ENCODE results near the gene CD151. TPM values are rescaled to one million over a fixed set of nuclear protein-coding genes. Genes with fewer than 3 reads are reported as not detected.

The CD151 gene
- total and polyA plus RNA-seq, 2 experiments from 2014 or later: 146 to 290 TPM

DNA sequence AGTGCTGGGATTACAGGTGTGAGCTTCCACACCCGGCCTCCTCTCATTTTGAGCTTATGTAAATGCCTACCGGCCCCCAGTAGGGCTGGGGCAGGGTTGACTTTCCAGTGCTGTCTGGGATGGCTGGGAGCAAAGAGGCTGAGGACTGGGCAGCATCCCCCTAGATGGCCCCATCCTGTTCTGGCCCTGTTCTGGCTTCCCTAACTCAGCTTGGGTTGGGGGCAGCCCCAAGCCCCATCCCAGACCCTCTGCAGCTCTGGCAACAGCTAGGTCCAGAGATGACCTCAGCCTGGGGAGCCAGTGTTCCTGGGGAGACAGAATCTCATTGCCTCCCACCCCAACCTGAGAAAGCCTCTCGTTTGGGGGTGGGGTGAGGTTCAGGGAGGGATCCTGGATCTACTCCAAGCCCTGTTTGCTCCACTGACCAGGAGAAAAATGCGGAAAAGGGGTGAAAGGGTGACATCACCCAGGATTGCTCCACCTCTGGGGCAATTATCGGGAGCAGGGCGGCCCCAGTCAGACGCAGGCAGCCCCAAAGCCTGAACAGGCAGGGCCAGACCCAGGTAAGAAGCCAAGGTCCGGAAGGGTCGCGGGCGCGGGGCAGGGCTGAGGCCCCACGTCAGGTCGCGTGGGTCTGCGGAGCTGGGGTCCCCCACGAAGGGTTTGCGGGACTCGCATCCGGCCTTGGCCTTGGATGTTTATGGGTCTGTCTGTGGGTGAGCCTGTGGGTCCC is 14.2 kb upstream of the CD151 start, which contains the start of gene PNPLA2:
Gene PNPLA2 (plus strand): TSS at position 519 of the 733 bp plus-strand sequence. CDS start 805 bp downstream, outside the sequence.
- DNase-seq (ENCODE audit: low read depth in 1 of 2, low spot score in 1 of 2): peak in 1 of 2 donors; percentile 78
- Histone ChIP-seq H3K27ac (peak within 1 kb of the TSS; percentile 95), H3K4me3 (peak within 1 kb of the TSS; percentile 94), H3K9me3 (ENCODE audit: low read depth) (no peaks in the 10 kb centered on the region), H3K27me3 (no peaks in the 10 kb centered on the region), H3K36me3 (no peaks in the 10 kb centered on the region), H3K4me1 (ENCODE audit: low read depth) (no peaks in the 10 kb centered on the region)
- TF ChIP-seq, protein P1, sequence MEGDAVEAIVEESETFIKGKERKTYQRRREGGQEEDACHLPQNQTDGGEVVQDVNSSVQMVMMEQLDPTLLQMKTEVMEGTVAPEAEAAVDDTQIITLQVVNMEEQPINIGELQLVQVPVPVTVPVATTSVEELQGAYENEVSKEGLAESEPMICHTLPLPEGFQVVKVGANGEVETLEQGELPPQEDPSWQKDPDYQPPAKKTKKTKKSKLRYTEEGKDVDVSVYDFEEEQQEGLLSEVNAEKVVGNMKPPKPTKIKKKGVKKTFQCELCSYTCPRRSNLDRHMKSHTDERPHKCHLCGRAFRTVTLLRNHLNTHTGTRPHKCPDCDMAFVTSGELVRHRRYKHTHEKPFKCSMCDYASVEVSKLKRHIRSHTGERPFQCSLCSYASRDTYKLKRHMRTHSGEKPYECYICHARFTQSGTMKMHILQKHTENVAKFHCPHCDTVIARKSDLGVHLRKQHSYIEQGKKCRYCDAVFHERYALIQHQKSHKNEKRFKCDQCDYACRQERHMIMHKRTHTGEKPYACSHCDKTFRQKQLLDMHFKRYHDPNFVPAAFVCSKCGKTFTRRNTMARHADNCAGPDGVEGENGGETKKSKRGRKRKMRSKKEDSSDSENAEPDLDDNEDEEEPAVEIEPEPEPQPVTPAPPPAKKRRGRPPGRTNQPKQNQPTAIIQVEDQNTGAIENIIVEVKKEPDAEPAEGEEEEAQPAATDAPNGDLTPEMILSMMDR (IDR thresholded peaks at IDR 0.05; ENCODE audit: low read depth, low read length): no peak

DNA sequence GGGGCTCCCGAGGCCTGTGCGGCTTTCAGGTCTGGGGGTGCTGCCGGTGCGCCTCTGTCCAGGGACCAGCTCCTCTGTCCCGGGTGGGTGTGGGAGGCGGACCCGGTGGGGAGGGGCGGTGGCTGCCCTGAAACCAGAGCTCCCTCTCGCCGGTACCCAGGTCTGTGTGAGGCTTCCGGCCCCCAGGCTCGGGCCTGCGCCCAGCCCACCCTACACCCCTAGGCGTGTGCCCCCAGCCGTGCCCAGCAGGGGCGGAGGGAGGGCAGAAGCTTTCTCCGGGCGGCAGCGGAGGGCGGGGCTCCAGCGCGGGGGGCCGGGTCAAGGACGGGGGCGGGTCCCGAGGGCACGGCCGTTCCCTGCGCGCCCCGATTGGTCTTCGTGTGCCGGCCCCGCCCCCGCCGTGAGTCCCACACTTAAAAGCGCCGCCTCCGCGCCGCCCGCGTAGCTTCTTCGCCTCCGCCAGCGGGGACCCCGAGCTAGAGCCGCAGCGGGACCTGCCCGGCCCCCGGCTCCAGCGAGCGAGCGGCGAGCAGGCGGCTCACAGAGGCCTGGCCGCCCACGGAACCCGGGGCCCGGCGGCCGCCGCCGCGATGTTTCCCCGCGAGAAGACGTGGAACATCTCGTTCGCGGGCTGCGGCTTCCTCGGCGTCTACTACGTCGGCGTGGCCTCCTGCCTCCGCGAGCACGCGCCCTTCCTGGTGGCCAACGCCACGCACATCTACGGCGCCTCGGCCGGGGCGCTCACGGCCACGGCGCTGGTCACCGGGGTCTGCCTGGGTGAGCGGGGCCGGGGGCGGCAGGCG is 13.4 kb upstream of the CD151 start:
- Histone ChIP-seq H3K27ac (peak overlapping the region; percentile 95), H3K4me3 (peak overlapping the region; percentile 94), H3K27me3 (no peaks in the 10 kb centered on the region), H3K4me1 (ENCODE audit: low read depth) (no peaks in the 10 kb centered on the region), H3K9me3 (ENCODE audit: low read depth) (no peaks in the 10 kb centered on the region), H3K36me3 (peaks cover 5% of the 10 kb centered on the region)
- TF ChIP-seq, protein P1 (IDR thresholded peaks at IDR 0.05; ENCODE audit: low read depth, low read length): no peak
- DNase-seq (ENCODE audit: low read depth in 1 of 2, low spot score in 1 of 2): peak; percentile 91 to 98

DNA sequence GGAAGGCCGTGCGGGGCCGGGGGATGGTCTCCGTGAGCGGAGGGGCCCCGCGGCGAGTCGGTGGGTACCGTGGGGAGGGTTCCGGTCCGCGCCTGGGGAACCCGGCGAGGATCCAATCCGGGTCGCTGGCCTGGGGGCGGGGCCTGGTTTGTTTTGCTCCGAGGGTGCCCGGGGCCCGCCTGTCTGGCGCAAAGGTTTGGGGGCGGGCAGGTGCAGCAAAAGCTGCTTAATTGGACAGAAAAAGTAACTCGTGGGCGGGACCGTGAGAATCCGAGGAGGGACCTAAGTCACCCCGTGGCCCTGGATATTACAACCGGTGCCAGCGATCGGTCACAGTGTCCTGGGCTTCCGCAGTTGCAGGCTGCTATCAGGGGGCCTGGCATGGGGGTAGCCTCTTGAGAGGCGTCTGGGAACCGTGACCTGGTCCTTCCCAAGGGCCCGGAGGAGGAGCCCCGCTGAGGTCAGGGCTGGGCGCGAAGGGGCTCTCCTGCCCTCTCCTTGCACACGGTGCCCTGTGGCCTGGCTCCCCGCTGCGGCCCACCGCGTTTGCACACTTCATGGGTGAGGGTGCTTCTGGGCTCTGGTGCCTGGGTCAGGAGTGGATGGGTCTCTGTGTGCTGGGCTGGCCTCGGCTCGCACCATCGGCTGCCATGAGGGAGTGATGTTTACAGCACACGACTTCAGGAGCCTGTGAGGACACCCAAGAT is 12.7 kb upstream of the CD151 start:
- peak overlapping the region; percentile 95 for H3K27ac ChIP-seq
- no peaks in the 10 kb centered on the region for H3K4me1 ChIP-seq (ENCODE audit: low read depth)
- DNase-seq (ENCODE audit: low read depth in 1 of 2, low spot score in 1 of 2): peak; percentile 72 to 96

DNA sequence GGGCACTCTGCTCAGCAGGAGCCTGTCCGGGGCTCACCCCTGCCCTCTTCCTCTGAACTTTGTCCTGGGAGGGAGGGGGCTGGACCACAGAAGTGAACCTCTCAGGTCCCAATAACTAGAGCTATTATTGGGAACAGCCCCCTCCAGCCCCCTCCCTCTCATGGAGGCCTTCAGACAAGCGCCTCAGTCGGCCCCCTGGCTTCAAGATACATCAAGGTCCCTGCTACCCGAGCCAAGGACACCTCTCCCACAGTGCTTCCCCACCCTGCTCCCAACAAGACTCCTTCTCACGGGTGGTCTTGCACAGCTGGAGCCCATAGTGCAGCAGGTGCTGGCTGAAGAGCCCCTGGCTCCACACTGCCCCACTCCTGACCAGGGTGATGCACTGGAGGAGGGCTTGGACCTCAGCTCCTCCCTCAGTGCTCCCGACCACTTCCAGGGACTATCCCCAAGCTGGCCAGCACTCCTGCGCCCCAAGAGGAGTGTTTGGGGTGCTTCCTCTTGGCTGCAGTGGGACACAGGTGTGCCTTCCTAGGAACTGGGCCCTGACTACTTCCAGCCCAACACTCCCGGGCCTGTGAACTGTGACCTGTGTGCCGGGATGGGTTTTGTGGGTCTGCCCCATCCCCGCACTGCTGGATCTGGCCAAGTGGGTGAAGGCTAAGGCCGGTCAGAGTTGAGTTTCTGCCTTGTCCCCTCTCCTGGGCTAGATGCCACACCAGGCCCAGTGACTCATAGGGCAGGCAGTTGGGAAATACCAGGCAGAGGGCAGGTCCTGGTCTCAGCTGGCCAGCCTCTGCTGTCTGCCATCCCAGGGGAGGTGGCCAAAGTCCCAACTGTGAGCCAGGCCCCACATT is 11.9 kb upstream of the CD151 start:
- TF ChIP-seq, protein P1 (IDR thresholded peaks at IDR 0.05; ENCODE audit: low read depth, low read length): no peak
- H3K9me3 ChIP-seq (ENCODE audit: low read depth): no peaks in the 10 kb centered on the region
- peak in 1 of 2 donors; percentile 60 for DNase-seq (ENCODE audit: low read depth in 1 of 2, low spot score in 1 of 2)
- peaks cover 7% of the 10 kb centered on the region for H3K36me3 ChIP-seq
- H3K4me1 ChIP-seq (ENCODE audit: low read depth): no peaks in the 10 kb centered on the region
- H3K27ac ChIP-seq: peak overlapping the region; percentile 95
- peak overlapping the region; percentile 94 for H3K4me3 ChIP-seq
- H3K27me3 ChIP-seq: no peaks in the 10 kb centered on the region

More for the DNA sequence above, 12.7 kb upstream of the CD151 start:
- no peaks in the 10 kb centered on the region for H3K27me3 ChIP-seq
- peak overlapping the region; percentile 94 for H3K4me3 ChIP-seq
- peaks cover 7% of the 10 kb centered on the region for H3K36me3 ChIP-seq
- TF ChIP-seq, protein P1 (IDR thresholded peaks at IDR 0.05; ENCODE audit: low read depth, low read length): no peak
- no peaks in the 10 kb centered on the region for H3K9me3 ChIP-seq (ENCODE audit: low read depth)
